H1 (cell line): Measurements from ENCODE around the gene SEC62. TPM values are rescaled to one million over a fixed set of nuclear protein-coding genes. Genes with fewer than 3 reads are reported as not detected.

Experiments used
- CTCF ChIA-PET: fragments of 300-600 bp; sonication (Branson Sonifier 250); formaldehyde crosslinking; loops from one replicate; lab custom pipeline; 2021; ENCODE audit not compliant: partially characterized antibody; lab: Charles Lee
- POLR2A ChIA-PET: fragments of 300-600 bp; sonication (Branson Sonifier 250); formaldehyde crosslinking; loops from one replicate; lab custom pipeline; 2021; ENCODE audit warnings: inconsistent platforms; ENCODE audit not compliant: partially characterized antibody; lab: Charles Lee
- DNase-seq, 2 experiments: peaks; one replicate each; pipeline versions ENCODE4 v3.0.0 to v3.0.0-alpha.2; 2010 to 2022; ENCODE audit warnings: low spot score in 2 of 2, low read depth in 1 of 2, mixed read lengths in 1 of 2
- FAIRE-seq: peaks from 2 replicates; lab custom pipeline; 2011; peaks lifted over from hg19 to GRCh38; lab: Jason Lieb, UNC
- H2AFZ ChIP-seq: 2 replicates; pipeline ENCODE4 v1.8.1; 2012; ENCODE audit warnings: low read length, inconsistent platforms
- H2AK5ac ChIP-seq: 2 replicates; pipeline ENCODE4 v1.6.1; 2013; ENCODE audit warnings: low read depth, low read length
- H2BK120ac ChIP-seq: replicated peaks from 2 replicates; pipeline ENCODE3; 2013; ENCODE audit warnings: low read depth, low read length, inconsistent platforms
- H2BK12ac ChIP-seq: 2 replicates; pipeline ENCODE4 v1.6.1; 2013; ENCODE audit warnings: low read depth, low read length
- H2BK15ac ChIP-seq: 2 replicates; pipeline ENCODE4 v1.6.1; 2013; ENCODE audit warnings: low read length
- H2BK20ac ChIP-seq: 2 replicates; pipeline ENCODE4 v1.6.1; 2013; ENCODE audit warnings: low read length
- H2BK5ac ChIP-seq: 2 replicates; pipeline ENCODE4 v1.6.1; 2013; ENCODE audit warnings: low read depth, low read length
- H3K14ac ChIP-seq: 2 replicates; pipeline ENCODE4 v1.6.1; 2013; ENCODE audit warnings: inconsistent platforms; ENCODE audit not compliant: insufficient read length
- H3K18ac ChIP-seq: 2 replicates; pipeline ENCODE4 v1.6.1; 2013; ENCODE audit warnings: low read length; ENCODE audit errors: extremely low read depth
- H3K23ac ChIP-seq: 2 replicates; pipeline ENCODE4 v1.6.1; 2013; ENCODE audit warnings: inconsistent platforms; ENCODE audit not compliant: insufficient read length
- H3K23me2 ChIP-seq: 2 replicates; pipeline ENCODE4 v1.6.1; 2013; ENCODE audit warnings: low read depth, low read length
- H3K27ac ChIP-seq: 2 replicates; pipeline ENCODE4 v1.6.1; 2011; ENCODE audit warnings: low read depth, low read length, inconsistent platforms
- H3K27me3 ChIP-seq, 4 experiments: replicated peaks in 1 of 4; 1 replicate in 1 of 4; 2 replicates in 3 of 4; pipeline versions ENCODE4 v1.6.1 to v1.8.1; 2011 to 2013; ENCODE audit warnings: low read length in 3 of 4, mild to moderate bottlenecking in 3 of 4, inconsistent platforms in 2 of 4, mixed read lengths in 2 of 4, moderate library complexity in 1 of 4; ENCODE audit not compliant: control insufficient read depth in 3 of 4, insufficient read depth in 3 of 4; ENCODE audit errors: extremely low read depth in 1 of 4
- H3K36me3 ChIP-seq, 4 experiments: 2 replicates each; pipeline versions ENCODE4 v1.6.1 to v1.8.1; 2011 to 2013; ENCODE audit warnings: mild to moderate bottlenecking in 4 of 4, low read length in 3 of 4, moderate library complexity in 2 of 4, control low read depth in 1 of 4, inconsistent platforms in 1 of 4; ENCODE audit not compliant: insufficient read depth in 4 of 4, control insufficient read depth in 2 of 4
- H3K4ac ChIP-seq: replicated peaks from 2 replicates; pipeline ENCODE3; 2013; ENCODE audit warnings: low read length, low read depth, mixed read lengths, inconsistent platforms; ENCODE audit not compliant: insufficient read length
- H3K4me1 ChIP-seq, 4 experiments: replicated peaks in 1 of 4; 1 replicate in 1 of 4; 2 replicates in 3 of 4; pipeline versions ENCODE4 v1.6.1 to v1.8.1; 2011 to 2013; ENCODE audit warnings: low read length in 3 of 4, inconsistent platforms in 2 of 4, mixed read lengths in 1 of 4; ENCODE audit not compliant: insufficient read depth in 4 of 4, control insufficient read depth in 3 of 4
- H3K4me2 ChIP-seq, 2 experiments: 2 replicates each; pipeline versions ENCODE4 v1.6.1 to v1.8.1; 2011 to 2013; ENCODE audit warnings: low read depth in 2 of 2, low read length in 2 of 2, control low read depth in 1 of 2, inconsistent platforms in 1 of 2, mild to moderate bottlenecking in 1 of 2; ENCODE audit not compliant: insufficient read depth in 1 of 2
- H3K4me3 ChIP-seq, 4 experiments: fragments of 200-600, 300-600 bp in 1 of 4; sonication (generic), shearing (Covaris generic), sonication (Bioruptor Twin) in 1 of 4; 2 replicates each; pipeline versions ENCODE4 v1.5.1 to v1.8.1; 2011 to 2016; ENCODE audit warnings: low read length in 4 of 4, low read depth in 3 of 4, control low read depth in 2 of 4, inconsistent platforms in 2 of 4, mild to moderate bottlenecking in 2 of 4, mixed read lengths in 1 of 4, moderate library complexity in 1 of 4; ENCODE audit not compliant: insufficient read depth in 2 of 4; ENCODE audit errors: extremely low read depth in 1 of 4
- H3K56ac ChIP-seq: replicated peaks from 2 replicates; pipeline ENCODE3; 2013; ENCODE audit warnings: low read depth, mild to moderate bottlenecking, mixed read lengths, low read length, inconsistent platforms; ENCODE audit not compliant: insufficient read length
- H3K79me1 ChIP-seq: 2 replicates; pipeline ENCODE4 v1.6.1; 2013; ENCODE audit warnings: low read depth, low read length, control low read depth
- H3K79me2 ChIP-seq, 2 experiments: 2 replicates each; pipeline versions ENCODE4 v1.6.1 to v1.8.1; 2012 to 2013; ENCODE audit warnings: low read length in 2 of 2, mild to moderate bottlenecking in 2 of 2, inconsistent platforms in 1 of 2; ENCODE audit not compliant: insufficient read depth in 2 of 2, control insufficient read depth in 1 of 2
- H3K9ac ChIP-seq, 4 experiments: replicated peaks in 1 of 4; 1 replicate in 1 of 4; 2 replicates in 3 of 4; pipeline versions ENCODE4 v1.6.1 to v1.8.1; 2011 to 2013; ENCODE audit warnings: low read depth in 3 of 4, low read length in 3 of 4, control low read depth in 2 of 4, mild to moderate bottlenecking in 2 of 4, moderate library complexity in 2 of 4, inconsistent platforms in 1 of 4; ENCODE audit errors: extremely low read depth in 1 of 4
- H3K9me3 ChIP-seq, 2 experiments: 2 replicates each; pipeline versions ENCODE4 v1.6.1 to v1.8.1; 2012 to 2013; ENCODE audit warnings: mild to moderate bottlenecking in 2 of 2, moderate library complexity in 2 of 2, control low read depth in 1 of 2, inconsistent platforms in 1 of 2, low read depth in 1 of 2, low read length in 1 of 2, mixed read lengths in 1 of 2; ENCODE audit not compliant: insufficient read depth in 2 of 2
- H4K20me1 ChIP-seq, 2 experiments: replicated peaks in 1 of 2; 2 replicates each; pipeline versions ENCODE3 to v1.8.1; 2011 to 2013; ENCODE audit warnings: inconsistent platforms in 2 of 2, low read length in 2 of 2, mild to moderate bottlenecking in 1 of 2; ENCODE audit not compliant: insufficient read depth in 2 of 2, control insufficient read depth in 1 of 2
- H4K5ac ChIP-seq: 2 replicates; pipeline ENCODE4 v1.6.1; 2013; ENCODE audit warnings: low read length, low read depth, mixed read lengths, inconsistent platforms; ENCODE audit not compliant: insufficient read length
- H4K8ac ChIP-seq: 2 replicates; pipeline ENCODE4 v1.8.0; 2013; ENCODE audit warnings: mild to moderate bottlenecking, moderate library complexity, low read length, inconsistent platforms; ENCODE audit not compliant: insufficient read depth; ENCODE audit errors: extremely low read depth
- H4K91ac ChIP-seq: replicated peaks from 2 replicates; pipeline ENCODE3; 2013; ENCODE audit warnings: low read length, mixed read lengths, inconsistent platforms; ENCODE audit not compliant: insufficient read length
- BRCA1 ChIP-seq: IDR thresholded peaks from 2 replicates; pipeline ENCODE4 v1.6.1; 2012; ENCODE audit warnings: low read depth, low read length, improper control_type of control experiment
- CREB1 ChIP-seq: IDR thresholded peaks from 2 replicates; pipeline ENCODE4 v1.6.1; 2012; ENCODE audit warnings: inconsistent platforms
- NANOG ChIP-seq: IDR thresholded peaks from 2 replicates; pipeline ENCODE4 v1.6.1; 2011; ENCODE audit warnings: low read length, low read depth, mild to moderate bottlenecking, inconsistent platforms; ENCODE audit not compliant: insufficient read depth, poor library complexity, severe bottlenecking
- POLR2A ChIP-seq, 2 experiments: IDR thresholded peaks; 1 replicate in 1 of 2; 2 replicates in 1 of 2; pipeline ENCODE4 v1.6.1; 2011; ENCODE audit warnings: low read depth in 2 of 2, low read length in 2 of 2, mild to moderate bottlenecking in 2 of 2; ENCODE audit errors: control extremely low read depth in 1 of 2
- RFX5 ChIP-seq: IDR thresholded peaks from 2 replicates; pipeline ENCODE4 v1.6.1; 2011; ENCODE audit warnings: low read depth, low read length, improper control_type of control experiment, borderline replicate concordance
- RNF2 ChIP-seq: fragments of 200-900, 300-1000 bp; sonication (generic); IDR thresholded peaks from 2 replicates; pipeline ENCODE4 v1.7.1; 2016; ENCODE audit warnings: borderline replicate concordance, low read depth, mild to moderate bottlenecking, antibody characterized with exemption, low read length; ENCODE audit not compliant: poor library complexity, severe bottlenecking; ENCODE audit errors: missing control alignments
- RXRA ChIP-seq: IDR thresholded peaks from 2 replicates; pipeline ENCODE4 v1.6.1; 2011; ENCODE audit warnings: low read depth, mild to moderate bottlenecking, low read length, moderate library complexity; ENCODE audit not compliant: insufficient read depth
- SIRT6 ChIP-seq: IDR thresholded peaks from one replicate; pipeline ENCODE4 v1.7.1; 2012; ENCODE audit warnings: low read length, inconsistent platforms
- TAF1 ChIP-seq: IDR thresholded peaks from 2 replicates; pipeline ENCODE4 v1.6.1; 2011; ENCODE audit warnings: mild to moderate bottlenecking, low read depth, low read length
- TEAD4 ChIP-seq: IDR thresholded peaks from 2 replicates; pipeline ENCODE4 v1.6.1; 2012; ENCODE audit warnings: low read depth, low read length, inconsistent platforms, mixed read lengths
- WGBS, 2 experiments: shearing (Covaris generic) in 1 of 2; methylation state at CpG; one replicate each; pipeline versions ENCODE4 v1.1.6 to v1.1.7; 2013 to 2015; ENCODE audit warnings: low lambda C conversion rate in 2 of 2, mixed read lengths in 2 of 2, inconsistent platforms in 1 of 2, low coverage in 1 of 2, missing lambda C conversion rate in 1 of 2; ENCODE audit not compliant: insufficient replicate concordance in 2 of 2, insufficient coverage in 1 of 2, insufficient read length in 1 of 2; ENCODE audit errors: extremely low coverage in 1 of 2, missing lambda C conversion rate in 1 of 2; 5-methylcytosine and 5-hydroxymethylcytosine counted together
- polyA plus RNA-seq, 7 experiments: library from polyadenylated mRNA; depleted of rRNA in 3 of 7; stranded (reverse) in 5 of 7; unstranded in 2 of 7; fragments of >200 nt in 5 of 7; fragments of 200-250 nt in 2 of 7; gene quantifications; 1 replicate in 5 of 7; 2 replicates in 1 of 7; 4 replicates in 1 of 7; pipeline versions ENCODE4 v1.2.1 to v1.2.3, GENCODE V29; 2011 to 2013; ENCODE audit warnings: missing spikeins in 2 of 7, mixed read lengths in 2 of 7
- total RNA-seq: library from RNA; stranded (reverse); fragmentation: NEBNext Ultra II Directional; extraction: Animal tissue kit (Norgen Biotek cat#: 25700); gene quantifications from 2 replicates; pipeline ENCODE4 v1.2.1, GENCODE V29; 2021

Gene SEC62
- total and polyA plus RNA-seq, 2 of the 8 experiments (the other 6 are each of a cell fraction or from before 2014, with no cell fraction given): 67.8 to 113 TPM

- FAIRE-seq (no peak), DNase-seq (no peak)
- WGBS, 2 experiments: 91% methylated on average over 2 of the region's 2 CpGs; no CpG with 5 or more reads in 1 of the 2 experiments
- ChIA-PET POLR2A (no interaction called here), CTCF (interaction anchor here (1.3 kb wide), 1 partner anchor 124 kb away, joined by 3 read pairs; no protein-coding TSS in a partner anchor)
- Histone ChIP-seq H3K4me1 (no peaks in the 10 kb centered on the region), H3K27ac (no peak overlapping the region), H2AFZ (no peak overlapping the region), H3K18ac (no peak overlapping the region), H3K27me3 (no peaks in the 10 kb centered on the region), H2BK15ac (no peak overlapping the region), H2BK5ac (no peak overlapping the region), H3K79me2 (no peaks in the 10 kb centered on the region), H3K4me2 (no peak overlapping the region), H2BK120ac (no peak overlapping the region), H3K14ac (no peak overlapping the region), H3K4ac (no peak overlapping the region), H3K4me3 (no peak overlapping the region), H3K56ac (no peak overlapping the region), H4K5ac (no peak overlapping the region), H3K79me1 (no peaks in the 10 kb centered on the region), H4K20me1 (no peaks in the 10 kb centered on the region), H3K23ac (no peak overlapping the region), H2BK12ac (no peak overlapping the region), H3K9ac (no peak overlapping the region), H4K91ac (no peak overlapping the region), H3K9me3 (no peaks in the 10 kb centered on the region), H3K36me3 (no peaks in the 10 kb centered on the region), H2BK20ac (no peak overlapping the region), H2AK5ac (no peak overlapping the region), H3K23me2 (no peaks in the 10 kb centered on the region), H4K8ac (no peak overlapping the region)
- TF ChIP-seq RXRA (no peak), SIRT6 (no peak), RFX5 (no peak), BRCA1 (no peak), POLR2A (IDR thresholded peaks at IDR 0.05; ENCODE audit: control extremely low read depth in 1 of 2, low read depth in 2 of 2, low read length in 2 of 2) (no peak), TEAD4 (no peak), NANOG (no peak), CREB1 (no peak), TAF1 (no peak), RNF2 (no peak)
Observed at GRCh38 chr3:169955406-169955805, 11.2 kb upstream of the SEC62 start.
